Fibroblast of lung (primary cell): ENCODE measurements around the gene IQSEC3.

Experiments
- EZH2 ChIP-seq: IDR thresholded peaks from 2 replicates; pipeline ENCODE4 v1.5.1; 2012; ENCODE audit warnings: low read length, control low read depth, mild to moderate bottlenecking; ENCODE audit errors: missing control alignments
- TF ChIP-seq, protein P1 (sequence below), 2 donors: IDR thresholded peaks in 1 of 2; conservative IDR thresholded peaks in 1 of 2; 1 replicate in 1 of 2; 2 replicates in 1 of 2; pipeline ENCODE4 v1.5.1; 2011 to 2012; ENCODE audit warnings: low read length in 2 of 2, control low read depth in 1 of 2, inconsistent platforms in 1 of 2, low read depth in 1 of 2, mild to moderate bottlenecking in 1 of 2

DNA sequence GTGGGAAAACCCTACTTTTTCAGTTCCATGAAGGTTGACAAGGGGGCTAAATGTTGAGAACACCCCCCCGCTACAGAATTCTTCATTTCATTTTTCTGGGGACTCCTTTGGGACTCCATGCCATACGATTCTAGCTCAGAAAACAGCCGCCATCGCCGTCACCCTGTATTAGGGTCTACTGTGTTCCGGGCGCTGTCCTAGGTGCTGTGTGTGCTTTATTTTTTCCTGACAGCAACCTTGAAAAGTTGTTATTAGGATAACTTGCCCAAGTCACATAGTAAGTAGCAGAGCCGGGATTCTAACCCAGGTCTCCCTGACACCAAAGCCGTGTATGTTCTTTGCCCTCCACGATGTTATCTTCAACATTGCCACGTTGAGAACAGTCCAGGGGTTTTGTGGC, 55.1 kb downstream of the IQSEC3 start:
- TF ChIP-seq, protein P1, sequence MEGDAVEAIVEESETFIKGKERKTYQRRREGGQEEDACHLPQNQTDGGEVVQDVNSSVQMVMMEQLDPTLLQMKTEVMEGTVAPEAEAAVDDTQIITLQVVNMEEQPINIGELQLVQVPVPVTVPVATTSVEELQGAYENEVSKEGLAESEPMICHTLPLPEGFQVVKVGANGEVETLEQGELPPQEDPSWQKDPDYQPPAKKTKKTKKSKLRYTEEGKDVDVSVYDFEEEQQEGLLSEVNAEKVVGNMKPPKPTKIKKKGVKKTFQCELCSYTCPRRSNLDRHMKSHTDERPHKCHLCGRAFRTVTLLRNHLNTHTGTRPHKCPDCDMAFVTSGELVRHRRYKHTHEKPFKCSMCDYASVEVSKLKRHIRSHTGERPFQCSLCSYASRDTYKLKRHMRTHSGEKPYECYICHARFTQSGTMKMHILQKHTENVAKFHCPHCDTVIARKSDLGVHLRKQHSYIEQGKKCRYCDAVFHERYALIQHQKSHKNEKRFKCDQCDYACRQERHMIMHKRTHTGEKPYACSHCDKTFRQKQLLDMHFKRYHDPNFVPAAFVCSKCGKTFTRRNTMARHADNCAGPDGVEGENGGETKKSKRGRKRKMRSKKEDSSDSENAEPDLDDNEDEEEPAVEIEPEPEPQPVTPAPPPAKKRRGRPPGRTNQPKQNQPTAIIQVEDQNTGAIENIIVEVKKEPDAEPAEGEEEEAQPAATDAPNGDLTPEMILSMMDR (conservative IDR thresholded peaks at IDR 0.05 in 1 of 2, IDR thresholded peaks at IDR 0.05 in 1 of 2; ENCODE audit: low read depth in 1 of 2, low read length in 2 of 2) = no peak
- no peak for TF ChIP-seq EZH2
